Central memory CD4-positive, alpha-beta T cell (primary cell): ENCODE results near the gene COL19A1.

Experiments used
- DNase-seq: peaks from one replicate; pipeline ENCODE4 v3.0.0; 2022

The COL19A1 gene

DNA sequence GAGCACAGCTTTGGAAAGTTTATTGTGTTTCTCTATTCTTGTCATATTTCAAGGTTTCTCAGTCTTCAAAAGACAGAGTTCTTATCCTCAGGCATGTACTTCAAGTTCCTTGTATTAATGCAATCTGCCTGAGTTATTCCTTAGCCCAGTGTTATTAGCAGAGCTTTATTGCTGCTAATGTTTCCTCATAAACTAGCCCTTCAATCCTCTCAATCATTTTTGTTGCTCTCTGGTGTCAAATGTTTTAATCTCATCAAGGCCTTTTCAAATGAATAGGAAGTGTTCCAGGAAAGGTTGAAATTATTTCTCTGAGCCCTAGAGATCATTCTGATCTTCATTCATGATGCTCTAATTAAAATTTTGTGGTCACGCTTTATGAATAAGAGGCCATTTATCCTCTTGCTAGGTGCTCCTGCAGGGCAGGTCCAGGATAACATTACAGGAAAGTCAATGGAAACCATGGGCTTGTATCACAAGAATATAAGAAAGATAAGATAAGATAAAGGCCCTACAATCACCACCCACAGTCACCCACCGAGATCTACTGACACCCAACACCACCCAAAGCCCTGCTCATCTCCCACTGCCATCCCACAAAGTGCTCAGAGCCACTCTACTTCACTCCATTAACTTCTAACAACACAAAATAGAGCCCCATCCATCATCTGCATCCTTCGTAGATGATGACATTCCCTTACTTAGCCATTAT is 310.6 kb downstream of the COL19A1 start:
- no peak for DNase-seq

DNA sequence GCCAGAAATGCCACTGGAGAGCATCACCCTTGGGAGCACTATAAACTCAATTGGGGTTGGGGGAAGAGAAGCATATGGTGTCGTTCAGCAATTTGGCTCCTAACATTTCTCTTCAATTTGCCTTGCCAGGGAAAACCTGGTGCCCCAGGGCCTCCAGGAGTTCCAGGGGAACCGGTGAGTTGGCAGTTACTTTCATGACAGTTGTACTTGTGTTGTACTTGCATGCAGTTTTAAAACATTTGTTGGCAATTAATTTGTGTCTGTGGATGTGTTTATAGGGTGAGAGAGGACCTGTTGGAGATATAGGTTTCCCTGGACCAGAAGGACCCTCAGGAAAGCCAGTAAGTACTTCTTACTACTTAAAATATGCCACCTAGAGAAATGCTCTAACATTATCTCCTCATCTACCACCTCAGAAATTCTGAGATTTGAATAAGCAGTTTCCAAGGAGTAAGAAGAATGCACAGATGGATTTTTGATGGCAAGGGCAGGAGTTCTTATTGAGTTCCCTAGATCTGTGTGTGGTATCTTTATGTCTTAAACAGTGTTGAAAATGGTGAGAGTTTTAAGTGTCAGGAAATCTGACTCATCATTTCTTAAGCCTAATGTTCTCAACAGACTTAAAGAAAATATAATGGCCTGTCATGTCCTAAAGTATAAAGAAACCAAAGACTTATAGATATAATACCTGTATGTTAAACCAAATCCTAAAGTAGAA is 314.0 kb downstream of the COL19A1 start:
- DNase-seq = no peak

DNA sequence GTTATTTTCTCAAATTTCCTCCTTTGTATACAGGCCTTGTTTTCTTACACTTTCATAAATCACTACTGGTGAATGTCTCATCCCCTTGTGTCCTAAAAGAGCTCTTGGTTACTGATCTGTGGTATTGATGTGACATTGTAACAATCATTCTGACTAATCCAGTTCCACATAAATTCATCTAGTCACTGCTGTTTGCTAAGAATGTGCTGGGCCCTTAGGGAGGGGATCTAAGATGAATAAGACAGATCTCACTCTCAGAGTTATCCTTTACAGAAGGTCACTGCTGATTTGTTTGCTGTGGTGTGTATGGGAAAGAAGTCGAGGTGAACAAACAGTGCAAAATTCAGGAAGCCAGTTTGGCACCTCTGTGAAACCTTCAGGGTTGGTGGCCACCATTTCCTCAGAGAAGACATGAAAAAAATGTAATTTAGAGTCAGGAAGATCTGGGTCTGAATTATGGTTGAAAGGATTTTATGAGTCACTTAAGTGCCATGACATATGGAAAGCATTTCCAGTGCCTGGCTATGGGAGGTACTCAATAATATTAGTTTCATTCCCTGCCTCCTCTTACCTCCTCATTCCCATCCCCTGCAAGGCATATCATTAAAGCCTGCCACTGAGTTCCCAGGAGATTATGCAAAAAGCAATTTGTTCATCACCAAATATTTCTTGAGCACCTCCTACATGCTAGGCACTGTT is 314.7 kb downstream of the COL19A1 start:
- DNase-seq = no peak

DNA sequence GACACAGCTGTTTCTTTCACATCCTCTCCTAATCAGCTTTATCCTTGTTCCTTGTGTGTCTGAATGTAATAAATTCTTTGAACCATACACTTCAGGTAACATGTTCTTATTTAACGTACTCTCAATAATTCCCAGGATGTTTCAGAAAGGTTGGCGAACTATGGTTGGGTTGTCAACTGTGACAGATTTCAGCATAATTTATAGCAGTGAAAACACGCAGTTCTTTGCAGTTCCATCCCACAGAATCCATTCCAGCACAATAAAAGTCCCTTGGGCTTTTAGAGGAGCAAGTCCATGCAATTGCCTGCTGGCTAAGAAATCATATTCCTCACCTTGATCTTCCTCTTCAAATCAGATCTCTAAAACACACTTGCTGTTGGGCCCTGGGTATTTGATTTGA is 317.2 kb downstream of the COL19A1 start:
- no peak for DNase-seq

DNA sequence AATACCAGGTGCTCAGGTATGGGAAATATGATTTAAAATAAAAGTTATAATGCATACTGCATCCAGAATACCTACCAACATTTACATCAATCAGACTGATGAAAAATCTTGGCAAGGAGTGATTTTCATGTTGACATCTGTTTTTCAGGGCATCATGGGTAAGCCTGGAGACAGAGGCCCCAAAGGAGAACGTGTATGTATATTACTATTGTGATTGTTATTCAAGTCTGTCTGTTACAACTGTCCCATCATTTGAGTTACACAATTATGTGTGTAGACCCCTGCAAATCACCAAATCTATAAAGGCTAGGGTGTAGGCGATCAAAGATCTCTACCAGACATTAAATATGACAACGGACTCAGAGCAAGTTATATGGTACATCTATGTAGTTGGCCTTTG is 318.4 kb downstream of the COL19A1 start:
- DNase-seq = no peak

DNA sequence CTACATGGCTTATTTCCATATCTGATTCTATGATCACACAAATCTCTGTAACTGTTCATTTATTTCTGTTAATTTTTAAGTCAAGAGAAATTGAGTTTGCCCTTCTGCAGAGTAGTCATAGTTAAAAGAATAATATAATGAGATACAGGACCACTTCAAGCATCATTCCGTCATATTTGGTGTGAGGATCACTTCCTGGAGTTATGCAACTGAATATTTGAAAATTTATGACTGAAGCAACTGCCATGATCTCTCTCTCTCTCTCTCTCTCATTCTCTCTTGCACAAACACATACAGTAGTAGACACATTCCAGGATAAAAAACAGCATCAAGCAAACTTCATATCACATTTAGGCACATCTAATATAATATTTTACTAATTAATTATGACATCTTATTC is 320.1 kb downstream of the COL19A1 start:
- no peak for DNase-seq

DNA sequence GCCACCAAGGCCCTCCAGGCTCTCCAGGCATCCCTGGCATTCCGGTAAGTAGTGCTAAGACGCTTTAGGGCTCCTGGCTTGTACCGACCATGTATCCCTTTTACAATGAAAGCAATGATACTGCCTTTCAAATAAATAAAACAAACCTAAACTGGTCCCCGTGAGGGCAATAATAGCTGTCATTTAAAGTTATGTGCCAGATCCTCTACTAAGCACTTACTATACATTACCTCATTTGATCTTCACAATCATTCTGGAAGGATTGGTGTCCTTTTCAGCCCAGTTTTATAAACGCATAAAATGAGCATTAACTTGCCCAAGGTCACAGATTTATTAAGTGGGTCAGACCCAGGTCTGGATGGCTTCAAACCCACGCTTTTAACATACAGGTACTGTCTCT is 321.8 kb downstream of the COL19A1 start:
- DNase-seq = no peak

DNA sequence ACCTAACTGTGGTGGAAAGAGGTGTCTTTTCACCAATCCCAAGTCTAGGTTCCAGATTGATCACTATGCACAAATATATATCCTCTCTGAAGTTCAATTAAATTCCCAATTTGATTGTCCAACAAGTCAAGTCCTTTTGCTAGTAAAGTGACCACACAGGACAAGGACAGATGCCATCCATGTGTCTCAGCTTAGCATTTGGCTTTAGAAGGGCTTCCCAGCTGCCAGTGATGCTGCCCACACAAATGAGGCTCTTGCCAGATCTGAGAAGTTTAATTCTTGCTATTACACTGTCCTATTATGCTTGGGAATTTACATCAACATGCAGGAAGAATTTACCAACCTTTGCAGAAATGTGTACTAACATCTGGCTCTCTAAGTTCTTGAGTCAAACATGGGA is 328.1 kb downstream of the COL19A1 start:
- DNase-seq = no peak

DNA sequence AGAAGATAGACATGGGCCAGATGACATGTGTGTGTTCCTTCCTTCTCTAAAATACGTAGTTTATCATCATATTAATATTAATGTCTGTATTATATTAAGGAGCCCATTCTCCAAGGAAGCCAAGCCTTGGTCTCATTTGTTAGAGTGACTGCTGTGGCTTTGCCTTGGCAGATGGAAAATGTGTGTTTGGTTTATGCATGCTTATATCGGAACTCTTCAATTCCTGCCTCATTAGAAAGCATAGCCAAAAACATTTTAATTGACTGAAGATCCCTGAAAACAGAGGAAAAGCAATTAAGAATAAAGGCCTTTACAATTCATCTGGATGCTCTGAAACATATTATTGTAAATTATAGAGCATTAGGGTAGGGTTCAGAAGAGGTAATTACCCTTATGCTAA is 330.2 kb downstream of the COL19A1 start:
- DNase-seq = no peak

DNA sequence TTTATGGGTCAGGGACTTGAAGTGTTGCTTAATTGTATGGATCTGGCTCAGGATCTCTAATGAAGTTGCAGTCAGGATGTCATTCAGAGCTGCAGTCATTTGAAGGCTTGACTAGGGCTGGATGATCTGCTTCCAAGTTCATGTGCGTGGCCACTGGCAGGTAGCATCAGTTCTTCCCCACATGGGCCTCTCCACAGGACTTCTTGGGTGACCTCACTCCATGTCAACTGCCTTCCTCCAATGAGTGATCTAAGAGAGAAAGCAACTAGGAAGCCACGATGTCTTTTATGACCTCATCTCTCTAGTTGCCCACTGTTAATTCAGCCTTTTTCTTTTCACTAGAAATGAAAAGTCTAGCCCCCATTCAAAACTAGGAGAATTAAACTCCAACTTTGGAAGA is 332.4 kb downstream of the COL19A1 start:
- no peak for DNase-seq

DNA sequence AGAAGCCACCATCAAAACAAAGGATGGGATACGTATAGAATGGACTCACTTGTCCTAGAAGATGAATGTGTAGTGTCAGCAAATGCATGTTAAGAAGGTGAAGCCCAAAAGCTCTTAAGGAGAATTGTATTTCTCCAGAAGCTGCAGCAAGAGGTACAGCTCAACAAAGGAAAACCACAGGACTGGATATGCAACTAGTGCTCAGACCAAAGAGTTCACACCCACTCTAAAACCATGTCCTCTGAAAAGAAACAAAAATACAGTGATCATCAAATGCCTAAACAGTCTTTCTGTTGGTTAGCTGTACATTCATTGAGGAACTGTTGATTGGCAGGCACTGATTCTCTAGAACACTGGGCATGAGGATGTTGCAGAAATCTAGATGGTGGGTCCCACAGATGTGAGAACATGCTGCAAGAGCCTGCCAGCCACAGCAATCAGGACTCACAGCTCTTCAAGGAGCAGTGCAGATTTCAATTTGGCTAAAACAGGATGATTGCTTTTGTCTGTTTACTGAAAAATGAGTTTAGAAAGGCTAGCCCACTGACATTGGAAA is 342.0 kb downstream of the COL19A1 start:
- DNase-seq = no peak

DNA sequence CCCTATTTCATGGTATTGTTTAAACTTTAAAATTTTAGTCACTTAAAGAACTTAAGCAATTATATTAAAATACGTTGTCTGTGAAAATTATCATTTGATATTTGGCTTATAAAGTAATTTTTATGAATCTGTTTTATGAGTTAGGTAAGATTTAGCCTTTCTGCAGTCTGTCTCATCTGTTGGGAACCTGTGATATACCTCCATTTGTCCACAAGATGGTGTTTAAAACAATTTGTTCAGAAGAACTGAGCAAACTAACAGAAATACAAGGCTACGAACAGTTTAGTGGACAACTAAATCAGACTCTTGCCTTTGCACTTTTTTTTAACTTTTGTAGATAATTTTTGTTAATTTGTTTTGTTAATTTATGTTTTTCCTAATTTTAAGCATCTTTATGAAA is 344.1 kb downstream of the COL19A1 start:
- DNase-seq = no peak

DNA sequence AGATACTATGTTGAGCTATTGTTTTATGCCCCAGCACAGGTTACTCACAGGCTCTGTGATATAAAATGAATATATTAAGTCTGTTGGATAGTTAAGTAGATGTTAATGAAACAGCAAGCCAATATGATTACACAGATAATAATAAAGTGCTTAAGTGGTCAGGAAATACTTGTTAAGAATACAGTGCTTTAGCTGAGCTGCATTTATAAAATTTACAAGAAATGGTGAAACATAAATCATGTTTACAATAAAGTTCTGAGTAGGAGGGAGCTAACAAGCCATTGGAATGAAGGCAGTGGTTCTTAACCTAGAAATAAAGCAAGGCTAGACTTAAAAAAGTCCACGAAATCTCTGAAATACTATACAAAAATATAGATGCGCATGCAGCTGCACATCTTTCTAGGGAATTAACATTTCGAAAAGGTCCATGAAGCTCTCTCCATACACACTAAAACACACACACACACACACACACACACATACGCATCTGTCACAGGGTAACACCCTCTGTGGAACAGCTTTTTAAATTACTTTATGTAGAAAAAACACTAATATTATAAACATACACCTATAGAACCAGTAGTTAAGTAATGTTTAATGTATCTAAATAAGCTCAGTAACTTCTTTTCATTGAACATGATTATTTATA is 349.2 kb downstream of the COL19A1 start:
- no peak for DNase-seq

DNA sequence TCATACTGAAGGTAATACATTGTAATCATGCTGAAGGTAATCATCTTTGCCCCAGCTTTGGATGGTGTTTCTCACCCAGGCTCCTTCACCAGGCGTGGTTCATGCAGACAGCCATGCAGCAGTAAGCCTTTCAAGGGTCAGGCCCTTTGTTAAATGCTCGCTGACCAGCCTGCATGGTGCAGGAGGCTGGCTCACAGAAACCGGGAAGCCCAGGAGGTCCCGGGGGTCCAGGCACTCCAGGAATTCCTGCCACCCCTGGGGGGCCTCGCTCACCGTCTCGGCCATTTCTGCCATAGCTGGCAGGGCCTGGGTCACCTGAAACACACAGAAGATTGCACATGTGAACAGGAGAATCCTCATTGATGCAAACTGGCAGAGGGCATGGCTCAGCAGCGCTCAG is 350.4 kb downstream of the COL19A1 start:
- no peak for DNase-seq

DNA sequence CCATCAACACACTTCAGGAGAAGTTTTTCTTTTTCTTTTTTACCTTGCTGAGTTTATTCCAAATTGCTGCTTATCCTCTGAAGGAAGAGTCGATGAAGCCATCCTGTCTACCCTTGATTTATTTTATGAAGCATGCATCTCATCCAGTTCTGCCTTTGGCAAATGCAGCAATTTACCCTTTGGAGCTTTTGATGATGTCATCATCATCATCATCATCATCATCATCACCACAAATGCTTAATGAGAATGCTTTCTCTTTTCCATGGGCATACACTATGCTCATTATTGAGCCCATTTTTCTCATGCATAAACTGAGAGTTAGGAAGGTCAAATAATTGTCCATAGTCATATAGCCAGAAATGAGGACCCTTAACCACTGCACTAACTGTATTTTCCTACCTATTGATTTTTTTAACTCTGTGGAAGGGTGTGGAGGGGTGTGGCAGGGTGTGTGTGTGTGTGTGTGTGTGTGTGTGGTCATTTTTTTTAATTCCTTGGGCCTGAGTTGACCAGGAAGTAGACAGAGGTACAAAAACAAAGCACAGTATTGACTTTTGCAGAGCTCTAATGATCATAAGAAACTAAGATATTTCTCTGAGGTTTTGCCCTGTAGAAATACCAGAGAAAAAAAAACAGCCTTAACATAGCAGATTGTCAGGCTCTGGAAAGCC is 353.7 kb downstream of the COL19A1 start:
- DNase-seq = no peak

DNA sequence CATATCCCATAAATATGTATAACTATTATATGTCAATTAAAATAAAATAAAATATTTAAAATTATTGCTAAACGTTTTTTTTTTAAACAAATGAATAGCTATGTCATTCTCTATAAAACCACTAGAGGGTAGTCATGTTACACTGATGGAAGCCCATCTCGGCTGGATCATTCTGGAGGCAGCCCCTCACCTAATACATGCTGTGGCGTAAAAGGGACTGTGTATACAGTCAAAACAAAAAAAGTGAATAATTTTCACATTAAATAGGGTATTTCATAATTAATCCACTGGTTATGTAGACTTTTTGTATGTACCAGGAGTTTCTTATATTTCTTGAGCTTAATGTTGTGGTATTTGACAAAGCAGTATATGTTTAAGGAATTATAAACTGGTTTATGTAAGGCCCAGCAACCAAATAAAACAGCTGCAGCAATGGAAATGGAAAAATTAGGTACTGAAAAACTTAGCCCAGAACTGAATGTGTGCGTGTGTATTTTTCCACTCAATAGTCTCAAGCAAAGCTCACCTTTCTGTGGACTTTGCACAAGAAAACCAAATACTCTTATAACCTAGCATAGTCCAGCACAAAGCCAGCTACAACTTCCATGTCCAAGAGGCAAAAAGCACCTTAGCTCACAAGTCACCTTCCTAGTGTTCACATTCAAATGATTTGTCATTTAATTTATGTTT is 354.8 kb downstream of the COL19A1 start:
- no peak for DNase-seq

DNA sequence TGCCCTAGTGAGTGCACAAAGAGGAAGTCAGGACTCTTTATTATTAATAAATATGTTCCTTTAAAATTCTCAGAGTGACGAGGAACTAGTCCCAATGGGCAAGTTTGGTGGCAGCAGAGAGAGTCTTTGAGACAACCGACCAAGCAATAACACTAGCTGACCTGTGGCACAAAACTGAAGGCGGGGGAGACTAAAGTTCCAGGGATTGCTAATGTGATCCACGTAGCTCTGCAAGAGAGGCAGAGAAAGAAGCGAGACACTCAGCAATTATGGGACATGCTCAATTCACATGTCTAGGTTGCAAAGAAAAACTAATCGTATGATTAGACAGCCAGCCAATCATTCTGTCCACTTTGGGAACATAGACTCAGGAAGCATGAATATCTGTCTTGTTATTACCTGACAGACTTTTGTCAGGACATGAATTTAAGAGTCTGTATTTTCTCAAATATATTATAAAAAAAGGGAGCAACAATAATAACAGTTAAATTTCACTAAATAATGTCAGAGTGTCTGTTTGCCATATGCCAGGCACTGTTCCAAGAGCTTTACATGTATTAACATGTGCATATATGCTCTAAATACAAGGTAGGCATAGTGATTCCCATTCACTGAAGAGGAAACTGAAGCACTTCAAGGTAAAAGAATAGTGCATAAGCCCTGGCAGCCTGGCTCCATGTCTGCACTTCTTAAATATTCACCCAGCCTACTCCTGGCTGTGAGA is 355.5 kb downstream of the COL19A1 start:
- DNase-seq = no peak

DNA sequence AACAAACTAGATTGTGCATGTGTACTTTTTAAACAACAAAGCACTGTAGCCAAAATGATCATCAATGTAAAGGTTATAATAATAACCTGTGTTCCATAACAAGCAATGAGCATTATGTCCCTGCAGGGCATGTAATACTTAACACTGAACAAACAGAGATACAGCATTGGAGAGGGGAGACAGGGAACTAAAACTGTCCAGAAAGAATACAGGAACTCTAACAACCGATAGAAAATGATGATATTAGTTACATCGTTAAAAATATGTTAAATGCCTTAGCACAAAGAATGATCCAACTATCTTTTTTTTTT is 356.0 kb downstream of the COL19A1 start:
- DNase-seq = no peak

DNA sequence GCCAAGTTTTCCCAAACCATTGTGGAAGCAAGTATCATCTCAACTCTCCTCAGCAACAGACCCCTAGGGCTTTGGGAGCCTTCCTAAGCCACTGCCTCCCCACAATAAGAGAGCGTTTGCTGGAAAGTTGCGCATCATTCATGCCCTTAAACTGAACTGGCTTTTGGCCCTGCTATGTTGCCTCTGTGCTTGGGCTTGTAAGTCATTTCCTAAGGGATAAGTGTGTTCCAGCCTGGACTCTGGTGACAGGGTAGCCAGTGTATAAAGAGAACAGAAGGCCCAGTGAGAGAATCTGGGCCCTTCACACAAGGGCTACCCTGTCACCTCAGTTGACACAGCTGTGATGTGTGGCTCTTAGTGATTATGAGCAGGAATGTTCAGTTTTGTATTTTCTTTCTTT is 358.7 kb downstream of the COL19A1 start:
- no peak for DNase-seq

DNA sequence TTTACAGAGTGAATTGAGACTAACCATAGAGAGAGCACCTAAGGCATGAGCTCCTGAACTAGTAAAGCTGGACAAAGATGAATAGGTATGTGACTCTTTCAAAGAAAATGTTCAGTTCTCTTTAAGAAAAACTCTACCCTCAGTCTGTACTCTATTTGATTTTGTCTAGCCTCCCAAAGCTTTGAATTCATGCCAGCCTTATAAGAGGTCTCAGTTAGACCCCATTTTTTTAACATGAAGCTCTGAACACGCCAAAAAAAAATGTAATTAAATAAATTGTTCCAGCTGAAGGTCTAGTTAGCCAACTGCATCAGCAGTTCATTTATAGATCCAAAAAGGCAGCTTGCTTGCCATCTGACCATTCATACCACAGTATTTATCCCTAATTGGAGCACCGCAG is 365.0 kb downstream of the COL19A1 start:
- DNase-seq = no peak

DNA sequence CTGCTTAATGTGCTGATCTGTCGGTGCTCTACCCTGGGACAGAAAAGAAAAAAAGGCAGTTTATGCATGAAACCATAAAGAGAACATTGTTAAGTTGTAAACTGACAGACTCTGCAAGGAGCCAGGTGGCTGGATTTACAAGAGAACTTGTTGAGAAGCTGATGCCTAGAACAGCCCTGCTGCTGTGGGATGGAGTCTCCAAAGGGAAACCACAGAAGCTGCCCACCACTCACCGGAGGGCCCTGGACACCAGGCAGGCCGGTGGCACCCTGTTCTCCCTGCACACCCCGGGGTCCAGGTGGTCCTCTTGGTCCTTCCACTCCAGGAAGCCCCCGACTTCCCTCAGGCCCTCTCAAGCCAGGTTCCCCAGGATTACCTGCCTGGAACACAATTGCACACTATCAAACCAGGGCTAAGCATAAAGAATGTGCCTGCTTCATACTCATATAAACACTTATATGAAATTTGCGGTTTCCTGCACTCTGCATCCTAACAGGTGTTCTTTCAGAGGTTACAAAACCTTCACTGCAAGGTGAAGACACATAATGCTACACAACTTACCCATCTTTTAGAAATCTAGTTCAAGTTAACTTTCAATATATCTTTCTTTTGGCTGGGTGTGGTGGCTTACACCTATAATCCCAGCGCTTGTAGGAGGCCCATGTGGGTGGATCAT is 368.3 kb downstream of the COL19A1 start:
- DNase-seq = no peak
